HCT116 (cell line): Measurements from ENCODE around the gene HDGF.

Experiments used
- EZH2 ChIP-seq: fragments of 200-600 bp; sonication (generic); IDR thresholded peaks from 2 replicates; pipeline ENCODE4 v1.6.1; 2017; ENCODE audit warnings: antibody characterized with exemption, mixed run types
- SIN3A ChIP-seq: IDR thresholded peaks from 2 replicates; pipeline ENCODE4 v1.6.1; 2012; ENCODE audit warnings: low read depth

GRCh38 chr1:156795787-156796186, 44.3 kb upstream of the HDGF start:
- TF ChIP-seq EZH2 (no peak), SIN3A (no peak)
